ENCODE results near the gene POU2F1. TPM values are rescaled to one million over a fixed set of nuclear protein-coding genes. Genes with fewer than 3 reads are reported as not detected.

The POU2F1 gene
- polyA plus RNA-seq, 1 donor from 2014 or later, result 10.9 TPM

DNA sequence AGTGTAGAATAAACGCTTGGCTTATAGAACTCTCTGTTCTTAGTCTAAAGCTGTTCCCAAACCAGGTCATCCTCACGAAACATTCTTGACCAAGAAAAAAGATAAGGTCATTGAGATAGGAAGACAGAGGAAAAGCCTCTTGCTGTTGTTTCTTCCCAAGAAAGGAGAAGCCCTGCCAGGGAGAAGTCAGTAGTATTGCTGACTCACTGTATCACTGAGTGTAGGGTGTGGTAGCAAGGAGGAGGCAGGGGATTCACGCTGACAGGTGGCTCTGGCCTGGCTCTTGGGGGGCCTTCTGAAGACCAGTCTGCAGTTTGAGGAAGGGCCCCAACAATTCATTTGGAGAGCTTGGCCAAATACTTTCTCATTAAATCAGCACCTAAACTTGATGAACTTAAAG lies 199.8 kb downstream of the POU2F1 start:
- Histone ChIP-seq H3K9me2 (ENCODE audit: insufficient read depth, low read length) (no peaks in the 10 kb centered on the region), H4K20me1 (ENCODE audit: insufficient read depth) (no peaks in the 10 kb centered on the region), H3K4me2 (ENCODE audit: low read length) (no peak overlapping the region), H3K4me3 (ENCODE audit: low read length) (no peak overlapping the region), H2AFZ (ENCODE audit: low read depth, low read length) (no peak overlapping the region), H3K9ac (ENCODE audit: low read length) (no peak overlapping the region), H3K36me3 (ENCODE audit: insufficient read depth, low read length) (no peaks in the 10 kb centered on the region), H3K79me2 (replicated peaks; ENCODE audit: insufficient read depth, low read length) (no peaks in the 10 kb centered on the region), H3K27me3 (ENCODE audit: insufficient read depth, low read depth, low read length) (no peaks in the 10 kb centered on the region), H3K9me3 (ENCODE audit: low read length) (no peaks in the 10 kb centered on the region), H3F3A (ENCODE audit: insufficient read depth, low read length, poor library complexity, severe bottlenecking) (no peaks in the 10 kb centered on the region), H3K27ac (ENCODE audit: low read length) (no peak overlapping the region)
- no peak for TF ChIP-seq EZH2 (IDR thresholded peaks at IDR 0.05; ENCODE audit: borderline replicate concordance, insufficient read depth, low read length, poor library complexity, severe bottlenecking)
- no peak for TF ChIP-seq REST (IDR thresholded peaks at IDR 0.05; ENCODE audit: borderline replicate concordance)
- TF ChIP-seq EP300 (conservative IDR thresholded peaks at IDR 0.05; ENCODE audit: poor library complexity, severe bottlenecking), result no peak
- TF ChIP-seq SMC3 (conservative IDR thresholded peaks at IDR 0.05; ENCODE audit: poor library complexity), result no peak
- TF ChIP-seq MXI1 (conservative IDR thresholded peaks at IDR 0.05; ENCODE audit: poor library complexity, severe bottlenecking), result no peak
- TF ChIP-seq, protein P1, sequence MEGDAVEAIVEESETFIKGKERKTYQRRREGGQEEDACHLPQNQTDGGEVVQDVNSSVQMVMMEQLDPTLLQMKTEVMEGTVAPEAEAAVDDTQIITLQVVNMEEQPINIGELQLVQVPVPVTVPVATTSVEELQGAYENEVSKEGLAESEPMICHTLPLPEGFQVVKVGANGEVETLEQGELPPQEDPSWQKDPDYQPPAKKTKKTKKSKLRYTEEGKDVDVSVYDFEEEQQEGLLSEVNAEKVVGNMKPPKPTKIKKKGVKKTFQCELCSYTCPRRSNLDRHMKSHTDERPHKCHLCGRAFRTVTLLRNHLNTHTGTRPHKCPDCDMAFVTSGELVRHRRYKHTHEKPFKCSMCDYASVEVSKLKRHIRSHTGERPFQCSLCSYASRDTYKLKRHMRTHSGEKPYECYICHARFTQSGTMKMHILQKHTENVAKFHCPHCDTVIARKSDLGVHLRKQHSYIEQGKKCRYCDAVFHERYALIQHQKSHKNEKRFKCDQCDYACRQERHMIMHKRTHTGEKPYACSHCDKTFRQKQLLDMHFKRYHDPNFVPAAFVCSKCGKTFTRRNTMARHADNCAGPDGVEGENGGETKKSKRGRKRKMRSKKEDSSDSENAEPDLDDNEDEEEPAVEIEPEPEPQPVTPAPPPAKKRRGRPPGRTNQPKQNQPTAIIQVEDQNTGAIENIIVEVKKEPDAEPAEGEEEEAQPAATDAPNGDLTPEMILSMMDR (IDR thresholded peaks at IDR 0.05; ENCODE audit: poor library complexity, severe bottlenecking), result no peak
- TF ChIP-seq POLR2AphosphoS5 (IDR thresholded peaks at IDR 0.05), result no peak
- no peak for TF ChIP-seq RAD21 (conservative IDR thresholded peaks at IDR 0.05)
- TF ChIP-seq TAF1 (IDR thresholded peaks at IDR 0.05; ENCODE audit: low read depth), result no peak

DNA sequence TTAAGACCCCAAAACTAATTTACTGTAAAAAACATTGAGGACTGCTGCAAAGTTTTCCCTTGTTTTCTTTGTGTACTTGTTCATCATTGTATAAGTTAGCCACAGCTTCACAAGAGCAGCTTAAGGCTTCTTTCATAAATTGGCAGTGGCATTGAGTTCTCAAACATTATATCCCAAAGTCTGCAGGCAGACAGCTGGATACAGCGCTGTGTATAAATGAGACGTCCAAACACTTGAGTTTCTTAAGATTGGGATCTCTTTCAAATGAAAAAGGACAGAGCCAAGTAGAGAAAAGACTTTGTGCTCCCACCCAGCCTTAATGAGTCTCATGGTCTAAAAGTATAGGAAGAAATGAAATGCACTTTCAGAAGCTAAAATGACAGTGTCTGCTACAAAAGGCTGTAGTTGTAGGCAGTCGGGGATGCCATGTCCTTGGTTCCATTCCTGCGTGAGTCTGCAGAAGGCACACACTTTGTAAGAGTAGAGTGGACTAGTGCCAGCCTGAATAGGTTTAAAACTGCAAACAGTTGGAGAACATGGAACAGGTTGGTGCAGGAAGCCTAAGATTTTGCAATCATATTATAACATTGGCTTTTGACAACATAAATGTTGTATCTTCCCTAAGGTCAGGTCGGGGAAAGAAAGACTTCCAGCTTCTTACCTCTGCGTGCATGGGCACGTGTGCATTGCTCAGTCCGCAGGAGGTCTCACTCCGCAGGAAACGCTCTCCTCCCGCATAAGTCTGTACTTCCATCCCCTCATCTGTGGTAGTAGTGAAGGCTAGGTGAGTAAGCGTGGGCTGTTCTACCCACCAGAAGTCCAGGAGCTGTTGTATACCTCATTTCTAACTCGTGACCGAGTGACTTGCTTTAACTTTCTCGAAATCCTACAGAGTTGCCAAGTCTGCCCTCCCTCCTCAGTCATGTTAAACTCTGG lies 203.3 kb downstream of the POU2F1 start:
- no peak overlapping the region for H3K27ac ChIP-seq (ENCODE audit: low read length)
- no peak for TF ChIP-seq POLR2AphosphoS5 (IDR thresholded peaks at IDR 0.05)
- no peak for TF ChIP-seq MXI1 (conservative IDR thresholded peaks at IDR 0.05; ENCODE audit: poor library complexity, severe bottlenecking)
- TF ChIP-seq, protein P1 (IDR thresholded peaks at IDR 0.05; ENCODE audit: poor library complexity, severe bottlenecking), result no peak
- no peak for TF ChIP-seq SMC3 (conservative IDR thresholded peaks at IDR 0.05; ENCODE audit: poor library complexity)
- TF ChIP-seq EZH2 (IDR thresholded peaks at IDR 0.05; ENCODE audit: borderline replicate concordance, insufficient read depth, low read length, poor library complexity, severe bottlenecking), result no peak
- TF ChIP-seq TAF1 (IDR thresholded peaks at IDR 0.05; ENCODE audit: low read depth), result no peak
- TF ChIP-seq EP300 (conservative IDR thresholded peaks at IDR 0.05; ENCODE audit: poor library complexity, severe bottlenecking), result no peak
- TF ChIP-seq REST (IDR thresholded peaks at IDR 0.05; ENCODE audit: borderline replicate concordance), result no peak
- TF ChIP-seq RAD21 (conservative IDR thresholded peaks at IDR 0.05), result no peak
- H2AFZ ChIP-seq (ENCODE audit: low read depth, low read length), result no peak overlapping the region
- H3K4me3 ChIP-seq (ENCODE audit: low read length), result no peak overlapping the region
- no peaks in the 10 kb centered on the region for H3K79me2 ChIP-seq (replicated peaks; ENCODE audit: insufficient read depth, low read length)
- H4K20me1 ChIP-seq (ENCODE audit: insufficient read depth), result no peaks in the 10 kb centered on the region
- no peaks in the 10 kb centered on the region for H3F3A ChIP-seq (ENCODE audit: insufficient read depth, low read length, poor library complexity, severe bottlenecking)
- H3K4me2 ChIP-seq (ENCODE audit: low read length), result no peak overlapping the region
- H3K9me3 ChIP-seq (ENCODE audit: low read length), result no peaks in the 10 kb centered on the region
- H3K36me3 ChIP-seq (ENCODE audit: insufficient read depth, low read length), result no peaks in the 10 kb centered on the region
- no peaks in the 10 kb centered on the region for H3K27me3 ChIP-seq (ENCODE audit: insufficient read depth, low read depth, low read length)
- no peak overlapping the region for H3K9ac ChIP-seq (ENCODE audit: low read length)
- H3K9me2 ChIP-seq (ENCODE audit: insufficient read depth, low read length), result no peaks in the 10 kb centered on the region
